K562 (cell line): Measurements from ENCODE around the gene NEUROD6. TPM values are rescaled to one million over a fixed set of nuclear protein-coding genes. Genes with fewer than 3 reads are reported as not detected.

Experiments
- ATAC-seq: fragments of 200-7000 bp; cut with Tn5 transposase; 3 replicates; pipeline ENCODE4 v1.9.1; 2020; ENCODE audit warnings: moderate library complexity
- BruUV-seq: library from RNA; stranded (reverse); fragments of 400-500 nt; replicated peaks from 2 replicates; lab custom pipeline; 2021; lab: Mats Ljungman, UMichigan
- CTCF ChIA-PET: fragments of 300-600 bp; formaldehyde crosslinking; extraction: SDS; loops from one replicate; lab custom pipeline; 2021; ENCODE audit warnings: low intra/inter-chr PET ratio; lab: Yijun Ruan, JAX
- POLR2A ChIA-PET: fragments of 300-600, 350-650 bp; sonication (Branson Sonifier 250); formaldehyde crosslinking; extraction: SDS; loops from one replicate; lab custom pipeline; 2021; ENCODE audit warnings: antibody characterized with exemption, inconsistent platforms; lab: Yijun Ruan, JAX
- DNase-seq, 4 experiments: peaks; one replicate each; pipeline versions ENCODE4 v3.0.0 to v3.0.0-alpha.2; 2011 to 2018; ENCODE audit warnings: low spot score in 3 of 4, mixed read lengths in 3 of 4; ENCODE audit errors: extremely low read depth in 1 of 4
- FAIRE-seq: peaks from 2 replicates; lab custom pipeline; 2011; peaks lifted over from hg19 to GRCh38; lab: Jason Lieb, UNC
- H2AFZ ChIP-seq: 2 replicates; pipeline ENCODE4 v1.6.0; 2011; ENCODE audit warnings: low read depth, low read length, control low read depth, inconsistent platforms
- H3K27ac ChIP-seq: fragments of 200-600 bp; 3 replicates; pipeline ENCODE4 v1.8.0; 2011; ENCODE audit warnings: low read depth, mild to moderate bottlenecking, control low read depth, inconsistent platforms, low read length, moderate library complexity, mixed read lengths; ENCODE audit errors: extremely low read depth
- H3K27me3 ChIP-seq, 2 experiments: fragments of 300-600 bp in 1 of 2; 2 replicates in 1 of 2; 3 replicates in 1 of 2; pipeline versions ENCODE4 v1.6.0 to v1.8.0; 2011; ENCODE audit warnings: inconsistent platforms in 2 of 2, low read length in 2 of 2, mild to moderate bottlenecking in 1 of 2, mixed read lengths in 1 of 2, moderate library complexity in 1 of 2; ENCODE audit not compliant: control insufficient read depth in 2 of 2, insufficient read depth in 2 of 2
- H3K36me3 ChIP-seq: fragments of 300-600 bp; 3 replicates; pipeline ENCODE4 v1.8.0; 2011; ENCODE audit warnings: mild to moderate bottlenecking, low read length, inconsistent platforms; ENCODE audit not compliant: control insufficient read depth, insufficient read depth
- H3K4me1 ChIP-seq, 2 experiments: fragments of 200-600 bp in 1 of 2; replicated peaks in 1 of 2; 2 replicates in 1 of 2; 3 replicates in 1 of 2; pipeline versions ENCODE4 v1.5.1 to v1.8.0; 2011; ENCODE audit warnings: inconsistent platforms in 2 of 2, low read length in 2 of 2, mild to moderate bottlenecking in 1 of 2, mixed read lengths in 1 of 2, moderate library complexity in 1 of 2; ENCODE audit not compliant: control insufficient read depth in 2 of 2, insufficient read depth in 2 of 2
- H3K4me2 ChIP-seq: 2 replicates; pipeline ENCODE4 v1.6.1; 2011; ENCODE audit warnings: low read length, control low read depth, inconsistent platforms, mixed read lengths; ENCODE audit not compliant: insufficient read depth
- H3K4me3 ChIP-seq: fragments of 200-600 bp; sonication (generic), shearing (Covaris generic); 2 replicates; pipeline ENCODE4 v1.5.1; 2016; ENCODE audit warnings: control low read depth, inconsistent platforms
- H3K79me2 ChIP-seq: fragments of 200-600 bp; 3 replicates; pipeline ENCODE4 v1.8.0; 2011; ENCODE audit warnings: low read length, inconsistent platforms; ENCODE audit not compliant: control insufficient read depth, insufficient read depth
- H3K9ac ChIP-seq, 2 experiments: 2 replicates each; pipeline versions ENCODE4 v1.6.0 to v1.6.1; 2011; ENCODE audit warnings: low read depth in 2 of 2, low read length in 2 of 2, control low read depth in 1 of 2, inconsistent platforms in 1 of 2, mild to moderate bottlenecking in 1 of 2, mixed read lengths in 1 of 2; ENCODE audit not compliant: insufficient read depth in 1 of 2
- H3K9me1 ChIP-seq: one replicate; pipeline ENCODE4 v1.6.0; 2011; ENCODE audit warnings: inconsistent platforms, mild to moderate bottlenecking, low read length, moderate library complexity; ENCODE audit not compliant: control insufficient read depth, insufficient read depth
- H3K9me3 ChIP-seq: replicated peaks from 2 replicates; pipeline ENCODE4 v1.5.1; 2011; ENCODE audit warnings: low read depth, low read length, inconsistent platforms; ENCODE audit not compliant: control insufficient read depth, insufficient read depth
- H4K20me1 ChIP-seq: replicated peaks from 2 replicates; pipeline ENCODE4 v1.6.1; 2011; ENCODE audit warnings: low read length, inconsistent platforms, mixed read lengths; ENCODE audit not compliant: control insufficient read depth, insufficient read depth
- CAMTA2 ChIP-seq: fragments of 250-450 bp; sonication (Bioruptor Pico); conservative IDR thresholded peaks from 2 replicates; pipeline ENCODE4 v1.5.1; 2022
- HMG20B ChIP-seq: fragments of 250-450 bp; sonication (Bioruptor Pico); IDR thresholded peaks from 2 replicates; pipeline ENCODE4 v1.5.0; 2021; ENCODE audit warnings: mild to moderate bottlenecking
- HNRNPL ChIP-seq: fragments of 200-400 bp; formaldehyde crosslinking; IDR thresholded peaks from 2 replicates; pipeline ENCODE4 v1.6.1; 2017; ENCODE audit warnings: low read depth, mild to moderate bottlenecking, low read length
- LEF1 ChIP-seq: fragments of 450-650 bp; IDR thresholded peaks from 2 replicates; pipeline ENCODE4 v1.6.1; 2016; ENCODE audit warnings: mild to moderate bottlenecking
- RBM17 ChIP-seq: fragments of 200-400 bp; formaldehyde crosslinking; IDR thresholded peaks from 2 replicates; pipeline ENCODE4 v1.6.1; 2017; ENCODE audit warnings: low read depth, mild to moderate bottlenecking, low read length, borderline replicate concordance
- RBM39 ChIP-seq: fragments of 200-400 bp; formaldehyde crosslinking; optimal IDR thresholded peaks from 2 replicates; pipeline ENCODE3; 2018; ENCODE audit warnings: low read depth, low read length
- SETDB1 ChIP-seq: IDR thresholded peaks from one replicate; pipeline ENCODE4 v1.6.1; 2012; ENCODE audit warnings: low read length, control low read depth, inconsistent platforms
- TOE1 ChIP-seq, 2 experiments: fragments of 450-650 bp in 1 of 2; sonication (generic) in 1 of 2; formaldehyde crosslinking in 1 of 2; IDR thresholded peaks; 2 replicates each; pipeline versions ENCODE4 v1.7.1 to v1.8.0; 2016 to 2022; ENCODE audit warnings: borderline replicate concordance in 2 of 2, mild to moderate bottlenecking in 2 of 2, antibody characterized with exemption in 1 of 2, inconsistent platforms in 1 of 2, low read depth in 1 of 2, missing genetic modification reagents in 1 of 2, moderate library complexity in 1 of 2
- WGBS: fragments of 100-300 bp; shearing (Covaris generic); methylation state at CpG from one replicate; pipeline ENCODE4 v1.1.6; 2016; ENCODE audit warnings: low coverage, mixed read lengths; ENCODE audit not compliant: insufficient coverage; ENCODE audit errors: missing lambda C conversion rate; 5-methylcytosine and 5-hydroxymethylcytosine counted together
- in situ Hi-C: fragments of 300-500 bp; cut with MboI; formaldehyde crosslinking; loops from 4 replicates; pipeline ENCODE4 v1.15.0; 2018; ENCODE audit warnings: inconsistent platforms, mixed read lengths
- intact Hi-C: fragments of 100-400 bp; cut with micrococcal nuclease; formaldehyde crosslinking; loops from 2 replicates; pipeline ENCODE4 v1.14.2; 2022
- polyA plus RNA-seq, 8 experiments: library from polyadenylated mRNA; depleted of rRNA in 4 of 8; stranded (reverse) in 5 of 8; unstranded in 3 of 8; fragments of >200 nt; fragmentation: Nextera tagmentation in 2 of 8; fragmentation: Illumina TruSeq in 1 of 8; extraction: Ambion mirVana in 2 of 8; extraction: Trizol in 1 of 8; gene quantifications; 2 replicates each; pipeline versions ENCODE4 v1.2.1 to v1.2.3, GENCODE V29; 2011 to 2014; ENCODE audit warnings: inconsistent platforms in 1 of 8, missing spikeins in 1 of 8
- total RNA-seq, 7 experiments: library from RNA; depleted of rRNA in 6 of 7; stranded (reverse); fragments of >200 nt in 6 of 7; fragmentation: Illumina TruSeq in 2 of 7; extraction: Trizol in 2 of 7; gene quantifications; 2 replicates each; pipeline versions ENCODE4 v1.2.1 to v1.2.3, GENCODE V29; 2011 to 2021; ENCODE audit warnings: low replicate concordance in 1 of 7

NEUROD6 gene
- total and polyA plus RNA-seq, 9 of the 15 experiments (the other 6 are each of a cell fraction or from before 2014, with no cell fraction given), result not detected

- H3K9me3 ChIP-seq, result no peaks in the 10 kb centered on the region
- intact Hi-C loops, result no loop called here
- no peaks in the 10 kb centered on the region for H3K79me2 ChIP-seq
- H3K27ac ChIP-seq, result no peak overlapping the region
- BruUV-seq, result no TSS peak
- H3K36me3 ChIP-seq, result no peaks in the 10 kb centered on the region
- H4K20me1 ChIP-seq, result no peaks in the 10 kb centered on the region
- no peak overlapping the region for H3K9ac ChIP-seq
- CTCF ChIA-PET, result no interaction called here
- ATAC-seq (no peak), FAIRE-seq (no peak), DNase-seq (no peak)
- in situ Hi-C loops, result no loop called here
- no peaks in the 10 kb centered on the region for H3K9me1 ChIP-seq
- WGBS, result 0% methylated on average over 3 of the region's 3 CpGs
- H3K4me3 ChIP-seq, result no peak overlapping the region
- H3K4me1 ChIP-seq, result no peaks in the 10 kb centered on the region
- 0 out of 5 replicates have a peak, but pooled peaks cover 0 to 2% of the 10 kb centered on the region in 2 experiments for H3K27me3 ChIP-seq
- POLR2A ChIA-PET, result no interaction called here
- H2AFZ ChIP-seq, result no peak overlapping the region
- no peak overlapping the region for H3K4me2 ChIP-seq
- TF ChIP-seq CAMTA2 (CRISPR knock-in tag) (no peak), RBM17 (no peak), SETDB1 (no peak), TOE1 (IDR thresholded peaks at IDR 0.05; ENCODE audit: borderline replicate concordance) (no peak), TOE1 (CRISPR knock-in tag; IDR thresholded peaks at IDR 0.05; ENCODE audit: borderline replicate concordance, low read depth) (no peak), HNRNPL (no peak), HMG20B (CRISPR knock-in tag) (no peak), LEF1 (no peak), RBM39 (no peak)
Measured at GRCh38 chr7:31343516-31344305, 3.2 kb upstream of the NEUROD6 start.
